ENCODE measurements around the gene GPI.

Gene GPI

DNA sequence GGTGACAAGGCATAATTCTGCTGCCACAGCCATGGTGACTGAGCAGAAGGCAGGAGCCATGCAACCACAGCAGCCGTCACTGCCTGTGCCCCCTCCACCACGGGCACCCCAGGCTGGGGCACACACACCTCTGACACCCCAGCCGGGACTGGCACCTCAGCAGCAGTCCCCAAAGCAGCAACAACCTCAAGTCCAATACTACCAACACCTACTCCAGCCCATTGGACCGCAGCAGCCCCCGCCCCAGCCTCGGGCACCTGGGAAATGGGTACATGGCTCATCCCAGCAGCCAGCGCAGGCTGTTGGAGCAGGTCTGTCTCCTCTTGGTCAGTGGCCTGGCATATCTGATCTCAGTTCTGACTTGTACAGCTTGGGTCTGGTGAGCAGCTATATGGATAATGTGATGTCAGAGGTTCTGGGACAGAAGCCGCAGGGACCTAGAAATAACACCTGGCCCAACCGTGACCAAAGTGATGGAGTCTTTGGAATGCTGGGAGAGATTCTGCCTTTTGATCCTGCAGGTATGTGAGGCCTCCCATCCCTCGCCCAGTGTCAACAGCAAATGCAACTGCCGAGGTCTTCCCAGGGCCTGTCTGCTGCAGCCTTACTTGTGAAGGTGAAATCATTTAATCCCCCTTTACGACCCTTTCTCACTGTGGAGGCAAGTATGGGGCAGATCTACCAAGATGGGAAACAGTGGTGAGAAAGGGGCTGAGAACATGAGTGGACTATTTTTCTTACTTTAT is 22.9 kb upstream of the GPI start:
- DNase-seq = no peak

DNA sequence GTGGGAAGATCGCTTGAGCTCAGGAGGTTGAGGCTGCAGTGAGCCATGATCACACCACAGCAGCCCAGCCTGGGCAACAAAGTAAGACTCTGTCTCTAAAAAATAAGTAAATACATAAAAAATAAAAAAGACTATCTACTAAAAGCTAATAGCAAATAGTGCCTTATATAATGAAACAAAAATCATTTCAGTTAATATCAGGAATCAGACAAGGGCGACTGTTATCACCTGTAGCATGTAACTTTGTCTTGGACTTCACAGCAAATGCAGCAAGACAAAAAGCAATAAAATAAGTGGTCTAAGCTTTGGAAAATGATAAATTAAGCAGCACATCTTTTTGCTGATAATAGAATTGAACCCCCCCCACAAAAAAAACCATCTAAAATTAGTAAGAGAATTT is 21.2 kb upstream of the GPI start:
- DNase-seq = no peak

DNA sequence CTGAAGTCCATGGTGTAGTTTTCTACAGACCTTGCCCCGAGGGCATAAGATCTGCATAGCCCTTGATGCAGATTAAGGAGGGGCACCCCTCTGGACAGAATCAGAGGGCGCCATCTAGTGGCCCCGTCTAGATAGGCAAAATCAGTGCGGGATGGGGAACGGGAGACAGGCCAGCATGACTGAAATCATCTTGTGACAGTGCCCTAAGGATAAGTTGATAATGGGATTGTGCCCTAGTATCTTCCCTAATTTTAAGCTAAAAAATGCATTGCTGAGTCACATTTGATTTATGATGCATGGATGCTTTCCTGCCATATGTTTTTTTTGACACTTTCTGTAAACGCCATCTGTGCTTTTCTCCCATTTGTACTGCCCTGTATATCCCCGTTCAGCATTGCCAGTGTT is 19.0 kb upstream of the GPI start:
- DNase-seq = peak; percentile 49

DNA sequence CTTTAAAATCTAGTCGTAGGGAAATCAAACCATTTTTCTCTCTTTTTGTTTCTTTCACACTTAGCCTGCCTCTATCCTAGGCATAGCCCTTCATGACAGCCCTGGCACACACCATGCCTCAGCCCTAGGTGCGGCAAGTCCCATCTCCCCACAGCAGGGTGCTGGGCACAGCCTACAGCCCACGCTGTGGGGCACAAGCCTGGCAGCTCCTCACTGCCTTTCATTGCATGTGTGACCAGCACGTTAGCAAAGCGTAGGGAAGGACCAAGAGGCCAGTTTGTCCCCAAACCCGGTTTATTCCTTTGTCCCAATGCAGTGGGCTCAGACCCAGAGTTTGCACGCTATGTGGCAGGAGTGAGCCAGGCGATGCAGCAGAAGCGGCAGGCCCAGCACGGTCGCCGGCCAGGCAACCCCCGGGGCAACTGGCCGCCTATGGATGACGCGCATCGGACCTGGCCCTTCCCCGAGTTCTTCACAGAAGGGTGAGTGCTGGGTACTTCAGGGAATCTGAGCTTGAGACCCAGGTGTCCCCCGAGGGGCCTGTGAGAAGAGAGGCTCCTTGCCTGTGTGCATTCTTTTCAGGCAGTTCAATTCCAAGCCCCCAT is 17.3 kb upstream of the GPI start:
- no peak for DNase-seq

DNA sequence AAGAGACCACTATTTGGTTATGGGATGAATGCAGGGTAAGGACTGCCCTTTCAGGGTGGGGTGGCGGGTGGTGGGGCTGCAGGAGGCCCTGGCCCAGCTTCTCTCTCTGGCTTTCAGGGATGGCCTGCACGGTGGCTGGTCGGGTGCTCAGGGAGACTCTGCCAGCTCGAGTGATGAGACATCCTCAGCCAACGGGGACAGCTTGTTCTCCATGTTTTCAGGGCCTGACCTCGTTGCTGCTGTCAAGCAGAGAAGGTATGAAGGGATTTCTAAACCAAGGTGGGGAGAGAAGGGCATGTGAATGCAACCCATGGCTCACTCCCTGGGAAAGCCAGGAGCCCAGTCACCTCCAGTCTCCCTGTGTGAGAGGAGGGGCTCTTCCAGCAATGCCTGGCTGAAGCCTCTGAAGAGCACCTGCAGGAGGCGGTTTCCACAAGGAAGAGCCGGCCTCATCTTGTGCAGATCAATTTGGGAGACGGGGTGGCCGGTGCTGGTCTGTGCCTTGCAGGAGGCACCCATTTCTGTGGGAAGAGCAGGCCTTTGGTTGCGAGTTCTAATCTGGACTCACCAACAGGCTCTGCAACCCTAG is 16.0 kb upstream of the GPI start:
- DNase-seq = no peak

DNA sequence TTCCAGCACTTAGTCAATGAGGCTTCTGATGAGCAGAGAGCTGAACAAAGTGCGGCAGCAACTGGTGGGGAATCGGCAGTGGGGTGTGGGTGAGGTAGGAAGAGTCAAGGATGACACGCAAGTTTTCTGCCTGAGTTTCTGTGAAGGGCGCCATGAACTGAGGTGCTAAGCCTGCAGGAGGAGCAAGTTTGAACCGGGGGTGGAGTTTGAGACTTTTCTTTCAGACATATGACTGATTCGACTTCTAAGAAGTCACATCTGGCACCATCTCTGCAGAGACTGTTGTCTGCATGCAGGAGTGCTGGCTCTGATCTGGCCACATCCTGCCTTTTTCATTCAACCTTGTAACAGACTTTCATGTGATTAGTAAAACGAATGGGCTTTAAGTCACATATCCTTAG is 14.8 kb upstream of the GPI start:
- DNase-seq = peak; percentile 48

DNA sequence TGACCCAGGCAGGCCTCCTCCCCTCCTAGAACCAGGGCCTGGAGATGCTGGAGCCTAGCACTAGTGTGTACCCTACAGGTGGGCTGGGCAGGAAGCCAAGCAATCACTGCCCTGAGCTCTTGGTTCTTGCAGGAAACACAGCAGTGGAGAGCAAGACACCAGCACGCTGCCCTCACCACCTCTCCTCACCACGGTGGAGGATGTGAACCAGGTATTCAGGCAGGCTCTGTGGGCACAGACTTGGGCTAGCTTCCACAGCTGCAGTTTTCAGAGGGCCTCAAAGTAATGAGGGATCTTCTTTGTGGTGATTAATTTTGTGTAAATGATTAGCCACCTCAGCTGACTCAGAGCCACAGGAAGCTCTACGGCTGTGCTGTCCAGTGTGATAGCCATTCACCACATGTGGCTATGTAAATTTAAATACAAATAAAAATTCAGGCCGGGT is 13.6 kb upstream of the GPI start:
- DNase-seq = no peak

DNA sequence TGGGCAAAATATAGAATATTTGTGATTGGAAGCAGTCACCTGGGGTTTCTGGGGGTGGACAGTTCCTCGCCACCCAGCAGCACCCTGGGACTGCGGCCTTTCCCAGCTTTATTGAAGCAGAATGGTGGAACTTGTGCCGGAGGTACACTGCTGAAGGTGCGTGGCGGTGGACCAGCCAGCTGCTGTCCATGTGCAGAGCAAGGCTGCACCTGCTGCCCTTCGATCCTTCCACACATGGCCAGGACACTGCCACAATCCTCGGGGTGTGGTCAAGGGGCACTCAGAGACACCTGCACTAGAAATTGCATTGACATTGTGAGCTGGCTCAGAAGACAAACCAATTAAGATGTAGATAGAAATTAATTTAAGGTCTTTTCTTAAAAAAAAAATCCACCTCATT is 11.4 kb upstream of the GPI start:
- no peak for DNase-seq

DNA sequence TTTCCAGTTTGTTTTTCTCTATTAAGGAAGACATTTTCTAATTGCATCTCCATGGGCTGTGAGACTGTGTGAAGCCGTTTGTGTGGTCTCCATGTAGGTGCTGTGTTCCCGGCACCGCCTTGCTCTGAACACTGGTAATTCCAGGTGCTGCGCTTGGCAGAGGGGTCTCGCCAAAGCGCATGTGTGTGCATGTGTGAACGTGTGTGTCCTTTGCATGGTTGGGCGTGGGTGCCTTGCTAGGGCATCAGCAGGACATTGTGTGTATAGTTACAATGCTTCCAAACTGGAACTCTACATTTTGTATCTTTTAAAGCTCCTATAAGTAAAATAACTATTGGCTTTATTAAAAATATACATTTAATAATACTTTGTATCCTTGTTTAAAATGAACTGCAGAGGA is 9.8 kb upstream of the GPI start:
- DNase-seq = no peak

DNA sequence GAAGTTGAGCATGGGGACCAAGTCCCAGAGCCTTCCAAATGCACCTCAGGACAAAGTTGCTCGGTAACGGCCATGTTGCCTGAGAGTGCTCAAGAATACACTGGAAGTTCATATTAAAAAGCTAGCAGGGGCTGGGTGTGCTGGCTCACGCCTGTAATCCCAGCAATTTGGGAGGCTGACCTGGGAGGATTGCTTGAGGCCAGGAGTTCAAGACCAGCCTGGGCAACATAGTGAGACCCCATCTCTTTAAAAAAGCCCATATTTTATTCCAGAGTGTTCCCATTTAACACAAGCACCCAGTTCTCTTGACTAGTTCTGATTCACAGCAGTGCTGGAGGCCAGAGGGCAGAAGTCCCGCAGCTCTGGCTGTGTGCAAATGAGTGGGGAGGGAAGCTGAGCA is 8.1 kb upstream of the GPI start:
- no peak for DNase-seq

DNA sequence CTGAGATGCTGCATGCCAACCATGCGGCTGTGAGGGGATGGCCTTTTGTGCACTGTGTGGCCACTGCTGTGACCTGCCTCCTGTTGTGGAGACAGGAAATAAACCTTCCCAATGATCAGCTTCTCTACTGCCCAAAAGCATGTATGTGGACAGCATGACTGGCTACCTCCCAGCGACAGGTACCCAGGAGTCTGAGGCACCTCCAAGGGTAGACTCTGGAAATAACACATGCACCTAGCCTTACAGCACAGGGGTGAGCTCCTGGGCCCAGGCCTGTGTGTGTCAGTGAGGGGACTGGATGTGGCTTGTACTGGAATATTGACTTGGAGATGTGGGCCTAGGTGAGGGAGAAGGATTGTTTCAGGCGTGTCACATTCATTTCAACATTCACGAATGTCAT is 7.6 kb upstream of the GPI start:
- no peak for DNase-seq

DNA sequence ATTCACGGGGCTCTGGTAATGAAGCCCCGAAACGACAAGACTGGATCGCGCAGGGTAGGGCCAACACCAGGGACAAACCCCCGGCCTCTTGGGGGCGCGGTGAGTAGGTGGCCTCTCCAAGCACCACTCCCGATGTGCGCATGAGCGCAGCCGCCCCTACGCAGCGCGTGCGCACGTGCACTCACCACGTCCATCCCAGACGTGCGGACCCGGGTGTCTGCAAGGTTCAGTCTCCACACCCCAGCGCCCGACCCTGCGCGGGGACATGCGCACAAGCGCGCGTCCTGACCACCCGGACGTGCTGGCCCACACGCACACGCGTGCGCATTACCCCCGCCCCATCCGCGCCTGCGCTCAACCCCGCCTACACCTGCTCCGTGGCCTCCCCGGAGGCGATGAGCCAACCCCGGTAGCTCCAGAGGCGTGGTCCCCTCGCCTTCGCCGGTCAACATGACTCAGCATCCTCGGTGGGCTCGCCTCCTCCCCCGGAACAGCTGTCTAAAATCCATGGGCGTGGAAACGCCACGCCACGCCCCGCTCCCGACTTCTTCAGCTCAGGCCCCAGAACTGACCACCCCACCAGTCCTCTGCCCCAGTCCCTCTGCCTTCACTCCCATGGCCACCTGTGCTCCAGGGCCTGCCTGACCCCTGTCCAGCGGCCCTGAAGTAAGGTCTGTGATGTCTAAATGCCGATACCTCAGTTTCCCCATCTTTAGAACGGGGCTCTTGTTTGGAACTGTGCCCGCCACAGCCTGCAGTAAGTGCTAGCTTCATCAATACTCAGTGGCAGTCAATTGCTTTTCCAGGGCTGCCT is 5.6 kb upstream of the GPI start:
- peak; percentile 87 for DNase-seq

DNA sequence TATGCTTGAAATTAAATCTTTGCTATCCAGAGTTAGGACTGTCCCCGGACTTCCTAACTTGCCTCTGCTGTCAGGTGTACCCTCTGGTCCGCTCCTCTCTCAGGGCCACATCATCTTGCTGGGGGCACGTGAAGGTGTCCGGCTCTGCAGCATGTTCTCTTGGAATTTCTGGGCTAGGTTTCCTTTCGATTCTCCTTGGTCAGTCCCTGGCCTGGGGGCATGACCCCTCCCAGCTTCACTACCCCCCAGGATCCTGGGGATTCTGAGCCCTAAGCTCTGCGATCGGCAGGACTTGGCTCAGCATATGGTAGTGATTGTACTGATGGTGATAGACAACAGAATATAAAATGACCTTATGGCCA is 5.1 kb upstream of the GPI start:
- DNase-seq = no peak

DNA sequence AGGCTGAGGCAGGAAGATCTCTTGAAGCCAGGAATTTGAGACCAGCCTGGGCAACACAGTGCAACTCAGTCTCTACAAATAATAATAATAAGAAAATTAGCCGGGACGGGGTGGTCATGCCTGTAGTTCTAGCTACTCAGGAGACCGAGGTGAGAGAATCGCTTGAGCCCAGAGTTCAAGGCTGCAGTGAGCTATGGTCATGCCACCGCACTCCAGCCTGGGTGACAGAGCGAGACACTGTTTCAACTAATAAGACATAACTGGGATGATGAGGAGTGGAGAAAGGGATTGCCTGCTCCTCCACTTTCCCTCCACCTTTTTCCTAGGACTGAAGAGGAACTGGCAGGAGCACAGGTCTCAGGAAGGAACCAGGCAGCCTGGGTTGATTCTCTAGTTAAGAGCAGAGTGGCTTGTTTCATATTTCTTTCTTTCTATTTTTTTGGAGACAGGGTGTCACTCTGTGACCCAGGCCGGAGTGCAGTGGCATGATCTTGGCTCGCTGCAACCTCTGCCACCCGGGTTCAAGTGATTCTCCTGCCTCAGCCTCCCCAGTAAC is 4.6 kb upstream of the GPI start:
- DNase-seq = no peak

DNA sequence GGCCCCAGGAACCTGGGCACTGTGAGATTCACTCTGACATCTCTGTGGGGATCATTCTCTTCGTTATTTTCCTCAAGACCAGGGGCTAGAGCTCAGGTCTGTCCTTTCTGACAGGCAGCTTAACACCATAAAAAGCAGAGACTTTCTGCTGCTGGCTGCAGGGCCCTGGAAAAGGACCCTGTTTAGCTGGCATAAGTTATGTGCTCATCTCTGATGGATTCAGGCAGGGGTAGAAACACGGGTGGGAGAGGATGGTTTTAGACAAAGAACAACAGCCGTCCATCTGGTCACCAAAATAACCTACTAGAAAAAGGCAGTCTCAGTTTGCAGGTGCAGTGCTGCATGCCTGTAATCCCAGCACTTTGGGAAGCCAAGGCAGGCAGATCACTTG is 2.3 kb upstream of the GPI start:
- no peak for DNase-seq

DNA sequence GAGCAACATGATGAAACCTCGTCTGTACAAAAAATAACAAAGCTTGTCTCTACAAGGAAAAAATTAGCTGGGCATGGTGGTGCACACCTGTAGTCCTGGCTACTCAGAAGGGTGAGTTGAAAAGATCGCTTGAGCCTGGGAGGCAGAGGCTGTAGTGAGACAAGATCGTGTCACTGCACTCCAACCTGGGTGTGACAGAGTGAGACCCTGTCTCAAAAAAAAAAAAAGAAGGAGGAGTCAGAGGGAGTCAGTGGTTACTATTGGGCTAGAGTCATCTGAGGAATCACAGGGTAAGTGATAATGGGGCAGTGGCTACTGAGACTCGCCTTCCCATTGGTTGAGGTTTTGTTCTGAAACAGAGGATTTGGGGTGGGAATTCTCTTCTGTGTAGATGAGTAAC is 1.9 kb upstream of the GPI start:
- DNase-seq = no peak

DNA sequence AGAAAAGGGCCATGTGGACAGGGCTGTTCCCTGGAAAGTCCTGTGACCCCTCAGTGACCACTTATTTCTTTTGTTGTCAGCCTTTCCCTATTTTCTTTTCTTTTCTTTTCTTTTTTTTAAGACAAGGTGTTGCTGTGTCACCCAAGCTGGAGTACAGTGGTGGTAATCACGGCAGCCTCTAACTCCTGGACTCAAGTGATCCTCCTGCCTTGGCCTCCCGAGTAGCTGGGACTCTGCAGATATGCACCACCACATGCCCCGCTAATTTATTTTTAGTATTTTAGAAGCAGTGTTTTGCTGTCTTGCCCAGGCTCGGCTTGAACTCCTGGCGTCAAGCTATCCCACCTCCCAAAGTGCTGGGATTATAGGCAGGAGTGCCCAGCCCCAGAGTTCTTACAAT is 1.1 kb upstream of the GPI start:
- no peak for DNase-seq

DNA sequence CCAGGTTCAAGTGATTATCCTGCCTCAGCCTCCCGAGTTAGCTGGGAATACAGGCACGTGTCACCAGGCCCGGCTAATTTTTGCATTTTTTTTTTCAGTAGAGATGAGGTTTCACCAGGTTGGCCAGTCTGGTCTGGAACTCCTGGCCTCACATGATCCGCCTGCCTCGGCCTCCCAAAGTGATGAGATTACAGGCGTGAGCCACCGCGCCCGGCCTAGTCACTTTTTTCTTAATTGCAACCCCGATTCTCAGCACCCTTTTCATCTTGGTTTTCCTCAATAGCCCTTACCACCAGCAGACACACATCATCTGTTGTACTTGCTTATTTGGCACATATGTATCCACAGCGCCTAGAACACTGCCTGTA is 550 bp upstream of the GPI start:
- no peak for DNase-seq

DNA sequence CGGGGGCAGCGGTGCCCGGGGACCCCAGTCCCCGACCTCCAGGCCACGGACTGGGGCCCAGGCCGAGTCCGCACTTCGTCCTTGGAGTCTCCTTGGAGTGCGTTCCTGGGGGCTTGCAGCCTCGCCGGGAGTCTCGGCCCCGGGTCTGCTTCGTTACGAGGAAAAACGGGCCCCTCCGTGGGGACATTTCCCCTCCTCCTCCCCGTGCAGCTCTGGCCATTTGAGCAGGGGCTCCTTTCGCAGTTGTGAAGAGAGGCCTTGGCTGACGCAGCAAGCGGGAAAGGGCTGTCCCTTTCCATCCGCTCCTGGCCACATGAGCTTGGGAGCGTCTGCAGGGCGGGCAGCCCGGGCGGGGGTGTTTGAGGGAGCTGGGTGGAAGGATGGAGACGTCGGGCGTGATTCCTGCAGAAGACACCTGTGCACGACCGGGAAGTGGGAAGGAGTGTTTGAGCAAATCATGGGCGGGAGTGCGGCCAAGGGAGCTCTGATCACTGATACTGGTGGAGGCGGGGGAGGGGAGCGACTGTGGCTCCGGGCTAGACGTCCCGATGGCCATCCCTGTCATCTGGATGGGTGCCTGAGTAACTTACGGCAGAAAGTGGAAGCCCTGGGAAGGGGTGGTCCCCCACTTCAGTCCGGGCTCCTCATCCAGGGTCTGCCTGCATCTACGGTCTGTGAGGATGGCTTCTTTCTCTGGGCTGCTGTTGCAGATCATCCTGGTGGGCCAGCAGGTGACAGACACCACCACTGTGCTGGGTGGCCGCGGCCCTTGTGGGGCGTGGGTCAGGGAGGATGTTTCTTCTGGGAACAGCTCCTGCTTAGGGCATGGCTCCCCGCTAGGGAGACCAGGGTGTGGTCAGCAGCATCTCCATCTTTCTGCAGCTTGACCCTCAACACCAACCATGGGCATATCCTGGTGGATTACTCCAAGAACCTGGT is 736 bp downstream of the GPI start:
- no peak for DNase-seq

DNA sequence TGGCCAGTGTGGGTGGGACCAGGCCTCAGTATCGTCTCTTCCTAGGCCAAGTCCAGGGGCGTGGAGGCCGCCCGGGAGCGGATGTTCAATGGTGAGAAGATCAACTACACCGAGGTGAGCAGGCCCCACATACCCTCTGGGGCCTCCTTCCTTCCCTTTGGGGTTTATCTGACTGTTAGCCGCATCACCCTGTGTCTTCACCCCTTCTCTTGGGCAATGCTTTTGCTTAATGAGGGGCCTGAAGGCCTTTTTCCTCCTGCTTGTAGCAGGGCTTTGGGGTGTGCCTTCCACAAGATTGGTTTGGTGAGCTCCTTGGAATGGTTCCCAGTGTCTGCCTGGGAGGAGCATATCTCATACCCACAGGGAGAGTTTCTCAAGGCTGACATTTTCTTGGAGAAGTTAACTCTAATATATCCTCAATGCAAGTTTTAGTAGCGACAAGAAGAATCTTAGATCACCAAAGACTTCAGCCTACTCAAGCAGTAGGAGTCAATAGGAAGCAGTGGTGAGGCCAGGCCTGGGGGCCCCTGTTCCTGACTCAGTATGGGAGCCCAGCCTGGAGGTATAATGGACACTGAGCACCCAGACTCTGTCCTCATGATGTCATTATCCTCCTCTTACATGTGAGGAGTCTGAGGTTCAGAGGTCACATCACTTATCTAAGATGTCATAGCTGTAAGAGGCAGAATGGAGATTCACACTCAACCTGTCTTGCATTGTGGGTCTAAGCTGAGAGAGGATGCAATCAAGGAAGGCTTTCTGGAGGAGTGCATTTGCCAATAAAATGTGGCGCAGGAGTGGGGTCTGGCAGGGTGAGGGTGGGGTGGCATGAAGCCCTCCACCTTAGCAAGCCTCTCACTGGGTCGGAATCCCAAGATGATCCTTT is 2.0 kb downstream of the GPI start:
- no peak for DNase-seq

DNA sequence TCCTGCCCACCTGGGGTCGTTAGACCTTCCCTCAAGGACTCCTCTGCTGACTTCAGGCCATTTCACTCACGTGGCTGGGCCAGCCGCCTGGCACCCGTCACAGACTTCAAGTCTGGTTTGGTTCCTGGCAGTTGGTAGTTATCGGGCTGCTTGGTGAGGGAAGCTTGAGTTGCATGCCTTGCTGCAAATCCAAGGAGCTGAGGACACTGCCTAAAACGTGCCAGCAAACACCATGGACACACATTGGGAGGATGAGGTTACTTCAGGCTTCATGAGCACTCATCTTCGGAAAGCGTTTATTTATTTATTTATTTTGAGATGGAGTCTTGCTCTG is 2.6 kb downstream of the GPI start:
- DNase-seq = no peak
